WTC11 (cell line): ENCODE data around the gene NRDC. TPM values are rescaled to one million over a fixed set of nuclear protein-coding genes. Genes with fewer than 3 reads are reported as not detected.

Experiments
- ATAC-seq: fragments of 200-7000 bp; cut with Tn5 transposase; 2 replicates; pipeline ENCODE4 v1.10.0; 2021; ENCODE audit warnings: mild to moderate bottlenecking, moderate library complexity
- CTCF ChIA-PET: fragments of 300-600 bp; sonication (Branson Sonifier 250); formaldehyde crosslinking; loops from one replicate; lab custom pipeline; 2021; ENCODE audit warnings: antibody characterized with exemption; lab: Charles Lee
- POLR2A ChIA-PET: fragments of 350-600 bp; sonication (Branson Sonifier 250); formaldehyde crosslinking; loops from one replicate; lab custom pipeline; 2021; ENCODE audit warnings: antibody characterized with exemption; lab: Charles Lee
- DNase-seq: peaks from one replicate; pipeline ENCODE4 v3.0.0; 2021; ENCODE audit warnings: low spot score
- H3K27ac Mint-ChIP-seq: 2 replicates; pipeline ENCODE4 v1.8.0; 2021; ENCODE audit warnings: mixed read lengths
- H3K27me3 Mint-ChIP-seq: 2 replicates; pipeline ENCODE4 v1.8.0; 2021; ENCODE audit warnings: low read depth, mild to moderate bottlenecking, moderate library complexity, mixed read lengths
- H3K36me3 Mint-ChIP-seq: 2 replicates; pipeline ENCODE4 v1.8.0; 2021; ENCODE audit warnings: mixed read lengths
- H3K4me1 Mint-ChIP-seq: 2 replicates; pipeline ENCODE4 v1.8.0; 2022; ENCODE audit warnings: mixed read lengths
- H3K4me3 Mint-ChIP-seq: 2 replicates; pipeline ENCODE4 v1.8.0; 2021; ENCODE audit warnings: mild to moderate bottlenecking, moderate library complexity, mixed read lengths
- H3K9me3 Mint-ChIP-seq: 2 replicates; pipeline ENCODE4 v1.8.0; 2021; ENCODE audit warnings: mixed read lengths
- ATF1 ChIP-seq: sonication (generic); formaldehyde crosslinking; IDR thresholded peaks from 2 replicates; pipeline ENCODE4 v1.8.1; 2023; ENCODE audit warnings: mild to moderate bottlenecking, moderate library complexity, missing genetic modification reagents
- CREB1 ChIP-seq: sonication (generic); formaldehyde crosslinking; IDR thresholded peaks from 2 replicates; pipeline ENCODE4 v1.8.0; 2023; ENCODE audit warnings: mild to moderate bottlenecking, missing genetic modification reagents
- ETV6 ChIP-seq: sonication (generic); formaldehyde crosslinking; IDR thresholded peaks from 2 replicates; pipeline ENCODE4 v1.8.1; 2022; ENCODE audit warnings: mild to moderate bottlenecking, missing genetic modification reagents
- FOXK1 ChIP-seq: sonication (generic); formaldehyde crosslinking; IDR thresholded peaks from 2 replicates; pipeline ENCODE4 v1.8.0; 2022; ENCODE audit warnings: mild to moderate bottlenecking, moderate library complexity, missing genetic modification reagents
- FOXP1 ChIP-seq: sonication (generic); formaldehyde crosslinking; IDR thresholded peaks from 2 replicates; pipeline ENCODE4 v1.8.0; 2022; ENCODE audit warnings: missing genetic modification reagents, mild to moderate bottlenecking, moderate library complexity, borderline replicate concordance
- NFATC4 ChIP-seq: fragments of 250-450 bp; sonication (Bioruptor Pico); IDR thresholded peaks from 2 replicates; pipeline ENCODE4 v1.9.0; 2021; ENCODE audit warnings: mild to moderate bottlenecking
- NFE2L1 ChIP-seq: sonication (generic); formaldehyde crosslinking; IDR thresholded peaks from 2 replicates; pipeline ENCODE4 v1.8.1; 2023; ENCODE audit warnings: missing genetic modification reagents
- NR2C2 ChIP-seq: sonication (generic); formaldehyde crosslinking; IDR thresholded peaks from 2 replicates; pipeline ENCODE4 v1.8.0; 2022; ENCODE audit warnings: mild to moderate bottlenecking, missing genetic modification reagents
- NR3C1 ChIP-seq: sonication (generic); formaldehyde crosslinking; conservative IDR thresholded peaks from 2 replicates; pipeline ENCODE4 v1.8.1; 2023; ENCODE audit warnings: low read depth, mild to moderate bottlenecking, missing genetic modification reagents
- PRRX2 ChIP-seq: fragments of 250-450 bp; sonication (Bioruptor Pico); IDR thresholded peaks from 2 replicates; pipeline ENCODE4 v1.8.0; 2021; ENCODE audit warnings: mild to moderate bottlenecking
- RELA ChIP-seq: sonication (generic); formaldehyde crosslinking; IDR thresholded peaks from 2 replicates; pipeline ENCODE4 v1.8.1; 2022; ENCODE audit warnings: missing genetic modification reagents, mild to moderate bottlenecking, borderline replicate concordance
- SOX15 ChIP-seq: fragments of 250-450 bp; sonication (Bioruptor Pico); IDR thresholded peaks from 2 replicates; pipeline ENCODE4 v1.9.0; 2021; ENCODE audit warnings: mild to moderate bottlenecking
- TEAD4 ChIP-seq: sonication (generic); formaldehyde crosslinking; IDR thresholded peaks from 2 replicates; pipeline ENCODE4 v1.8.0; 2022; ENCODE audit warnings: mild to moderate bottlenecking, missing genetic modification reagents
- ZBTB21 ChIP-seq: sonication (generic); formaldehyde crosslinking; IDR thresholded peaks from 2 replicates; pipeline ENCODE4 v1.8.1; 2023; ENCODE audit warnings: mild to moderate bottlenecking, missing genetic modification reagents, borderline replicate concordance
- ZNF121 ChIP-seq: sonication (generic); formaldehyde crosslinking; IDR thresholded peaks from 2 replicates; pipeline ENCODE4 v1.8.0; 2023; ENCODE audit warnings: missing genetic modification reagents
- ZNF423 ChIP-seq: fragments of 250-450 bp; sonication (Bioruptor Pico); IDR thresholded peaks from 2 replicates; pipeline ENCODE4 v2.1.2; 2022; ENCODE audit warnings: mild to moderate bottlenecking, moderate library complexity
- total RNA-seq: library from RNA; stranded (reverse); gene quantifications from 3 replicates; pipeline ENCODE4 v1.2.3, GENCODE V29; 2021
- TF ChIP-seq, protein P1 (sequence below): fragments of 250-450 bp; sonication (Bioruptor Pico); IDR thresholded peaks from 2 replicates; pipeline ENCODE4 v1.9.0; 2021; ENCODE audit warnings: moderate library complexity, mild to moderate bottlenecking, inconsistent platforms, borderline replicate concordance
- TF ChIP-seq, protein P2 (sequence below): sonication (generic); formaldehyde crosslinking; IDR thresholded peaks from 2 replicates; pipeline ENCODE4 v1.8.0; 2022; ENCODE audit warnings: mild to moderate bottlenecking, missing genetic modification reagents
- TF ChIP-seq, protein P3 (sequence below): sonication (generic); formaldehyde crosslinking; conservative IDR thresholded peaks from 2 replicates; pipeline ENCODE4 v1.8.1; 2023; ENCODE audit warnings: mild to moderate bottlenecking, low read depth, missing genetic modification reagents, moderate library complexity
- TF ChIP-seq, protein P4 (sequence below): sonication (generic); formaldehyde crosslinking; conservative IDR thresholded peaks from 2 replicates; pipeline ENCODE4 v1.8.1; 2022; ENCODE audit warnings: mild to moderate bottlenecking, missing genetic modification reagents
- TF ChIP-seq, protein P5 (sequence below): fragments of 250-450 bp; sonication (Bioruptor Pico); conservative IDR thresholded peaks from 2 replicates; pipeline ENCODE4 v1.9.0; 2021; ENCODE audit warnings: mild to moderate bottlenecking
- TF ChIP-seq, protein P6 (sequence below): fragments of 200-600 bp; IDR thresholded peaks from 2 replicates; pipeline ENCODE4 v1.8.0; 2022; ENCODE audit warnings: antibody characterized with exemption
- TF ChIP-seq, protein P7 (sequence below): sonication (generic); formaldehyde crosslinking; IDR thresholded peaks from 2 replicates; pipeline ENCODE4 v1.8.1; 2023; ENCODE audit warnings: mild to moderate bottlenecking, moderate library complexity, missing genetic modification reagents
- TF ChIP-seq, protein P8 (sequence below): sonication (generic); formaldehyde crosslinking; IDR thresholded peaks from 2 replicates; pipeline ENCODE4 v1.8.1; 2023; ENCODE audit warnings: mild to moderate bottlenecking, missing genetic modification reagents, moderate library complexity

The NRDC gene
- total RNA-seq, 1 experiment from 2014 or later = 201 TPM

DNA sequence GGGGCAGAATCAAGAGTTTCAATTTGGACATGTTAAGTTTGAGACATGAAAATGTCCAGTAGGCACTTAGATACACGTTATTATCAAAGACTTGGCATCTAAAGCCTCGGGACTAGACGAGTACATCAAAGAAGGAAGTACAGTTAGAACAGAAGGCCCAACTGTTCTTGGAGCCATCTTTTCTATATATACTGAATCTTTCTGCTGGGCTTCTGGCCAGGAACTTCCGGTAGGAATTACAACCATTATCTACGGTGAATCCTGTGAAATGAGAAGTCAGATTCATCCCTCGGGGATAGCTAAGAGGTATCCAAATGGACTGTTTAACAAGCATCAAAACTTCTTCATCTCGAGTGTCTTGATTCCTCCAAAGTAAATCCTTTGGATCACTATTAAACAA is 34.4 kb upstream of the NRDC start (continued):
- TF ChIP-seq, protein P1, sequence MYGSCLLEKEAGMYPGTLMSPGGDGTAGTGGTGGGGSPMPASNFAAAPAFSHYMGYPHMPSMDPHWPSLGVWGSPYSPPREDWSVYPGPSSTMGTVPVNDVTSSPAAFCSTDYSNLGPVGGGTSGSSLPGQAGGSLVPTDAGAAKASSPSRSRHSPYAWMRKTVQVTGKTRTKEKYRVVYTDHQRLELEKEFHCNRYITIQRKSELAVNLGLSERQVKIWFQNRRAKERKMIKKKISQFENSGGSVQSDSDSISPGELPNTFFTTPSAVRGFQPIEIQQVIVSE = no peak
- TF ChIP-seq, protein P2, sequence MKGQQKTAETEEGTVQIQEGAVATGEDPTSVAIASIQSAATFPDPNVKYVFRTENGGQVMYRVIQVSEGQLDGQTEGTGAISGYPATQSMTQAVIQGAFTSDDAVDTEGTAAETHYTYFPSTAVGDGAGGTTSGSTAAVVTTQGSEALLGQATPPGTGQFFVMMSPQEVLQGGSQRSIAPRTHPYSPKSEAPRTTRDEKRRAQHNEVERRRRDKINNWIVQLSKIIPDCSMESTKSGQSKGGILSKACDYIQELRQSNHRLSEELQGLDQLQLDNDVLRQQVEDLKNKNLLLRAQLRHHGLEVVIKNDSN (CRISPR knock-in tag) = no peak
- TF ChIP-seq NR2C2 (CRISPR knock-in tag) = no peak
- no peak for TF ChIP-seq NR3C1
- TF ChIP-seq PRRX2 (CRISPR knock-in tag) = no peak
- TF ChIP-seq ZNF423 (CRISPR knock-in tag) = no peak
- TF ChIP-seq, protein P3, sequence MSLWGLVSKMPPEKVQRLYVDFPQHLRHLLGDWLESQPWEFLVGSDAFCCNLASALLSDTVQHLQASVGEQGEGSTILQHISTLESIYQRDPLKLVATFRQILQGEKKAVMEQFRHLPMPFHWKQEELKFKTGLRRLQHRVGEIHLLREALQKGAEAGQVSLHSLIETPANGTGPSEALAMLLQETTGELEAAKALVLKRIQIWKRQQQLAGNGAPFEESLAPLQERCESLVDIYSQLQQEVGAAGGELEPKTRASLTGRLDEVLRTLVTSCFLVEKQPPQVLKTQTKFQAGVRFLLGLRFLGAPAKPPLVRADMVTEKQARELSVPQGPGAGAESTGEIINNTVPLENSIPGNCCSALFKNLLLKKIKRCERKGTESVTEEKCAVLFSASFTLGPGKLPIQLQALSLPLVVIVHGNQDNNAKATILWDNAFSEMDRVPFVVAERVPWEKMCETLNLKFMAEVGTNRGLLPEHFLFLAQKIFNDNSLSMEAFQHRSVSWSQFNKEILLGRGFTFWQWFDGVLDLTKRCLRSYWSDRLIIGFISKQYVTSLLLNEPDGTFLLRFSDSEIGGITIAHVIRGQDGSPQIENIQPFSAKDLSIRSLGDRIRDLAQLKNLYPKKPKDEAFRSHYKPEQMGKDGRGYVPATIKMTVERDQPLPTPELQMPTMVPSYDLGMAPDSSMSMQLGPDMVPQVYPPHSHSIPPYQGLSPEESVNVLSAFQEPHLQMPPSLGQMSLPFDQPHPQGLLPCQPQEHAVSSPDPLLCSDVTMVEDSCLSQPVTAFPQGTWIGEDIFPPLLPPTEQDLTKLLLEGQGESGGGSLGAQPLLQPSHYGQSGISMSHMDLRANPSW (CRISPR knock-in tag) = no peak
- TF ChIP-seq, protein P4, sequence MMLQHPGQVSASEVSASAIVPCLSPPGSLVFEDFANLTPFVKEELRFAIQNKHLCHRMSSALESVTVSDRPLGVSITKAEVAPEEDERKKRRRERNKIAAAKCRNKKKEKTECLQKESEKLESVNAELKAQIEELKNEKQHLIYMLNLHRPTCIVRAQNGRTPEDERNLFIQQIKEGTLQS (CRISPR knock-in tag) = no peak
- TF ChIP-seq ATF1 (CRISPR knock-in tag) = no peak
- TF ChIP-seq RELA (CRISPR knock-in tag) = no peak
- TF ChIP-seq, protein P5, sequence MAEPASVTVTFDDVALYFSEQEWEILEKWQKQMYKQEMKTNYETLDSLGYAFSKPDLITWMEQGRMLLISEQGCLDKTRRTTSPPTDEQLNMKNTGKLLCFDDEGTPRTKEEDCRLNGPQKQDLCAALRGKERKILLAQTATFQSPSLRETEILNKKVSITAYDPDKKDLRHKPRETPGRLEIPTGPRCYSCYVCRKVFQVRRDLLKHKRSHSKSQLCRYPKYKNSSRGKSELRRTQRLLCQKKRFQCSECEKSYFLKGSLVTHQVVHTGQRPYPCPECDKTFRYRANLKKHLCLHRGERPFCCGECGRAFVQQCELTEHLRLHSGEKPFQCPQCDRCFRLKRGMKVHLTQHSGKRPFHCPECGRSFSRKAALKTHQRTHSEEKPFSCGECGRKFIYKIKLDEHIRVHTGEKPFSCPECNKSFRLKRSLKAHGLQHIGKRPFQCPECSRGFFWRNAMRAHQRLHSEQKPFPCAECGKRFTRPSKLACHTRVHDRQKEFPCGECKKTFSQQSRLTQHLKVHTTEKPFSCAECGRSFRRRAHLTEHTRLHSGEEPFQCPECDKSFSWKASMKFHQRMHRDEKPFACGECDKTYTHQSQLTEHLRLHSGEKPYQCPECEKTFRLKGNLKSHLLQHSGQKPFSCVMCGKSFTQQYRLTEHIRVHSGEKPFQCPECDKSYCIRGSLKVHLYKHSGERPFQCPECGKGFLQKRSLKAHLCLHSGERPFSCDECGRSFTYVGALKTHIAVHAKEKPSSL (CRISPR knock-in tag) = no peak
- no peak for TF ChIP-seq TEAD4 (CRISPR knock-in tag)

DNA sequence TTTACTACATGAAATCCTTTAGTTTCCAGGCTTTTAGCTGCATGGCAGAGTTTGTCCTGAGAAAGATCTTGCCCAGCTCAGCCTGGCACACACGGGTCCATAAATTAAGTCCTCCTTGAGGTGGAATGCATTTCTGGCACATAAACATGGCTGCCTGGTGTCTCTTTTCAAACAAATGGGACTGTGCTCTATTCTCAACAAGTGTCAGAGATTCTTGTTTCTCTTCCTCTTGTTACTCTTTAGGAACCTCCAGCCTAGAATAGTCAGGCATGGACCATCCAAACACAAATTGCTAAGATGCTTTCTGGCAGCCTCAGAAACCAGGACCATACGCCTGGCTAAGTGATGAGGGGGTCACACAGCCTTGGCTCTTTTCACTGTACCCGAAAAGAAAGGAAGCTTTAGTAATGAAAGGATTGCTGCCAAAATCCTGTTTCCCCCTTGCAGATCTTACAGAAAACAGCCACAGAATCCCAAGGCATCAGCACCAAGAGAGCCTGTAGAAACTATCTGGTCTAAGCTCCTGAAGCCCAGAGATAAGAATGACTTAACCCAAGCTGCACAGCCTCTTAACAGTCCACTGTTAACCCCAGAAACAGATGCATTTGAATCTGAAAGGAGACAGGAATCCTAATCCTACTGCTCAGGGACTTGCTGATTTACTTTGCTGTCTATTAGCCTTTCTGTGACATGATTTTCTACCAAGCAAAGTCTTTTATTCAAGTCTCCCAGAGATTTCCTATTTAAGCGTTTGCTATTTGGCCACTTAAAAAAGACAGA is 31.9 kb upstream of the NRDC start:
- Mint-ChIP-seq H3K27ac (peak overlapping the region; percentile 31; the same call in 1 of the 2 replicates), H3K4me3 (no peak overlapping the region)
- no peak for TF ChIP-seq NR2C2 (CRISPR knock-in tag)
- TF ChIP-seq SOX15 (CRISPR knock-in tag) = no peak
- no peak for TF ChIP-seq ZBTB21 (CRISPR knock-in tag)
- no peak for TF ChIP-seq FOXP1
- TF ChIP-seq, protein P6, sequence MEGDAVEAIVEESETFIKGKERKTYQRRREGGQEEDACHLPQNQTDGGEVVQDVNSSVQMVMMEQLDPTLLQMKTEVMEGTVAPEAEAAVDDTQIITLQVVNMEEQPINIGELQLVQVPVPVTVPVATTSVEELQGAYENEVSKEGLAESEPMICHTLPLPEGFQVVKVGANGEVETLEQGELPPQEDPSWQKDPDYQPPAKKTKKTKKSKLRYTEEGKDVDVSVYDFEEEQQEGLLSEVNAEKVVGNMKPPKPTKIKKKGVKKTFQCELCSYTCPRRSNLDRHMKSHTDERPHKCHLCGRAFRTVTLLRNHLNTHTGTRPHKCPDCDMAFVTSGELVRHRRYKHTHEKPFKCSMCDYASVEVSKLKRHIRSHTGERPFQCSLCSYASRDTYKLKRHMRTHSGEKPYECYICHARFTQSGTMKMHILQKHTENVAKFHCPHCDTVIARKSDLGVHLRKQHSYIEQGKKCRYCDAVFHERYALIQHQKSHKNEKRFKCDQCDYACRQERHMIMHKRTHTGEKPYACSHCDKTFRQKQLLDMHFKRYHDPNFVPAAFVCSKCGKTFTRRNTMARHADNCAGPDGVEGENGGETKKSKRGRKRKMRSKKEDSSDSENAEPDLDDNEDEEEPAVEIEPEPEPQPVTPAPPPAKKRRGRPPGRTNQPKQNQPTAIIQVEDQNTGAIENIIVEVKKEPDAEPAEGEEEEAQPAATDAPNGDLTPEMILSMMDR = no peak
- TF ChIP-seq, protein P7, sequence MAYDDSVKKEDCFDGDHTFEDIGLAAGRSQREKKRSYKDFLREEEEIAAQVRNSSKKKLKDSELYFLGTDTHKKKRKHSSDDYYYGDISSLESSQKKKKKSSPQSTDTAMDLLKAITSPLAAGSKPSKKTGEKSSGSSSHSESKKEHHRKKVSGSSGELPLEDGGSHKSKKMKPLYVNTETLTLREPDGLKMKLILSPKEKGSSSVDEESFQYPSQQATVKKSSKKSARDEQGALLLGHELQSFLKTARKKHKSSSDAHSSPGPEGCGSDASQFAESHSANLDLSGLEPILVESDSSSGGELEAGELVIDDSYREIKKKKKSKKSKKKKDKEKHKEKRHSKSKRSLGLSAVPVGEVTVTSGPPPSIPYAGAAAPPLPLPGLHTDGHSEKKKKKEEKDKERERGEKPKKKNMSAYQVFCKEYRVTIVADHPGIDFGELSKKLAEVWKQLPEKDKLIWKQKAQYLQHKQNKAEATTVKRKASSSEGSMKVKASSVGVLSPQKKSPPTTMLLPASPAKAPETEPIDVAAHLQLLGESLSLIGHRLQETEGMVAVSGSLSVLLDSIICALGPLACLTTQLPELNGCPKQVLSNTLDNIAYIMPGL (CRISPR knock-in tag) = no peak
- no peak for TF ChIP-seq ZNF121 (CRISPR knock-in tag)
- TF ChIP-seq, protein P8, sequence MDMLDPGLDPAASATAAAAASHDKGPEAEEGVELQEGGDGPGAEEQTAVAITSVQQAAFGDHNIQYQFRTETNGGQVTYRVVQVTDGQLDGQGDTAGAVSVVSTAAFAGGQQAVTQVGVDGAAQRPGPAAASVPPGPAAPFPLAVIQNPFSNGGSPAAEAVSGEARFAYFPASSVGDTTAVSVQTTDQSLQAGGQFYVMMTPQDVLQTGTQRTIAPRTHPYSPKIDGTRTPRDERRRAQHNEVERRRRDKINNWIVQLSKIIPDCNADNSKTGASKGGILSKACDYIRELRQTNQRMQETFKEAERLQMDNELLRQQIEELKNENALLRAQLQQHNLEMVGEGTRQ (CRISPR knock-in tag) = no peak
- no peak for TF ChIP-seq CREB1 (CRISPR knock-in tag)
- TF ChIP-seq NFATC4 = no peak
- no peak for TF ChIP-seq ETV6
- no peak for TF ChIP-seq FOXK1
- TF ChIP-seq, protein P1 = no peak
- no peak for TF ChIP-seq NFE2L1
- no peak for TF ChIP-seq PRRX2 (CRISPR knock-in tag)
- TF ChIP-seq, all 79 proteins: peak for 0
- Mint-ChIP-seq H3K4me1 (peaks cover 19% of the 10 kb centered on the region), H3K27me3 (no peaks in the 10 kb centered on the region), H3K9me3 (peaks cover 6% of the 10 kb centered on the region), H3K36me3 (peaks cover 29% of the 10 kb centered on the region)
- ATAC-seq (no peak; the same call in 1 of the 2 replicates), DNase-seq (no peak)
- POLR2A ChIA-PET = no interaction called here
- CTCF ChIA-PET = interaction anchor here (1.1 to 1.4 kb wide), 3 partner anchors 14 to 16 kb away, joined by 3 to 5 read pairs (median 4); no protein-coding TSS in a partner anchor
